T-helper 1 cell treated with Interleukin-12 subunit alpha and Interleukin-12 subunit beta and Interleukin-4 antibody, amounts not matched to agents 30 μg/mL and 1 μg/mL, for 36 hours (primary cell): ENCODE measurements around the gene FAM20B.

Source experiments
- H3K27ac Mint-ChIP-seq: one replicate; pipeline ENCODE4 v1.8.0; 2021; ENCODE audit warnings: mild to moderate bottlenecking, mixed read lengths
- H3K27me3 Mint-ChIP-seq: one replicate; pipeline ENCODE4 v1.8.0; 2021; ENCODE audit warnings: low read depth, mixed read lengths
- H3K36me3 Mint-ChIP-seq: one replicate; pipeline ENCODE4 v1.8.0; 2021; ENCODE audit warnings: low read depth, mixed read lengths
- H3K4me1 Mint-ChIP-seq: one replicate; pipeline ENCODE4 v1.8.0; 2021; ENCODE audit warnings: low read depth, mixed read lengths
- H3K4me3 Mint-ChIP-seq: one replicate; pipeline ENCODE4 v1.8.0; 2021; ENCODE audit warnings: mild to moderate bottlenecking, moderate library complexity, mixed read lengths
- H3K9me3 Mint-ChIP-seq: one replicate; pipeline ENCODE4 v1.8.0; 2021; ENCODE audit warnings: mixed read lengths

FAM20B gene

DNA sequence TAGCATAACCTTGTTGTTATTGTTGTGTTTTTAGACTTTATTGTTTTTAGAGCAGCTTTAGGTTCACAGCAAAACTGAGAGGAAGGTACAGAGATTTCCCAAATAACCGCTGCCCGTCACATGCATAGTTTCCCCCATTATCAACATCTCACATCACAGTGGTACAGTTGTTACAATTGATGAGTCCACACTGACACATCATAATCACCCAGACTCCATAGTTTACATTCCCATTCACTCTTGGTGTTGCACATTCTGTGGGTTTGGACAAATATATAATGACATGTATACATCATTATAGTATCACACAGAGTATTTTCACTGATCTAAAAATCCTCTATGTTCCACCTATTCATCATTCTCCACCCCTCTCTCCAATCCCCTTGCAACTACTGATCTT, 30.2 kb downstream of the FAM20B start:
- Mint-ChIP-seq H3K36me3 (peaks cover 27% of the 10 kb centered on the region), H3K4me3 (no peak overlapping the region), H3K27ac (no peak overlapping the region), H3K27me3 (no peaks in the 10 kb centered on the region), H3K4me1 (no peaks in the 10 kb centered on the region), H3K9me3 (no peaks in the 10 kb centered on the region)

DNA sequence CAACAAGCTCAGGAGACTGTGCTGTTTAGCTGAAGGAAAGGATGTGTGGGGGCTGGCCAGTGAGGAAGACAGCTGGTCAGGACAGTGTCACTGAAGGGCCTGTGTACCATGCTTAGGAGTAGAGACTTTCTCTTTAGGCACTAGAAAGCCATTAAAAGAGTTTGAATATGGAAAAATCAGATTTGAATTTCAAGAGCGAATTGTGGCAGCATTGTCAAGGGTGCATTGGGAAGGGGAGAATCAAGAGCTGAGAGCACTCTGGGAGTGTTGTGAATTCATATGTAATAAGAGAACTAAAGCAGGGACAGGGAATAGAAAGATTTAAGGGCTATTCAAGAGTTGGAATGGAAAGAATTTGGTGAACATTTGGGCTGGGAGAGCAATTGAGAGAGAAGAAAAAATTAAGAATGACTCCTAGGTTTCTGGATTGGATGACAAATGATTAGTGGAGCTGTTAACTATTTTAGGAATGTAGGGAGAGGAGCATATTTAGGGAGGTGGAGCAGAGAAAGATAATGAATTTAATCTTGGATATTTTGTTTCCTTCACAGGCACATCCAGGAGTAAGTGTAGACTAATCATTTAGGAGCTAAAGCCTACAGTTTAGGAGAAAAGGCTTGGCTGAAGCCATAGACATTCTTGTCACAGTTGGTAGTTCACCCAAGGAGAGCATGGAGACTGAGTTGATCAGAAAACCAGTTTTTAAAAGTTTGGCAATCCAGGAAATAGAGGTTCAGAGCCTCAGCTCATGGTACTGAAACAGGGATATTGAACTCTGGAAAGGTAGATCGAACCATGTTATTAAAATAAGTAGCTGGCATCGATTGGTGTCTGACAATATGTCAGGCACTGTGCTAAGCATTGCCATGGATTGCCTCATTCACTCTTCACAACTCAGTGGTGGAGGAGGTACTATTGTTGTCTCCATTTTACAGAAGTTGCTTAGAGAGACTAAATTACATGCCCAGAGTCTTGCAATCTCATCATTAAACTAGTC, 33.1 kb downstream of the FAM20B start:
- Mint-ChIP-seq H3K27me3 (no peaks in the 10 kb centered on the region), H3K36me3 (peaks cover 30% of the 10 kb centered on the region), H3K4me1 (peaks cover 2% of the 10 kb centered on the region), H3K27ac (no peak overlapping the region), H3K9me3 (no peaks in the 10 kb centered on the region), H3K4me3 (no peak overlapping the region)

DNA sequence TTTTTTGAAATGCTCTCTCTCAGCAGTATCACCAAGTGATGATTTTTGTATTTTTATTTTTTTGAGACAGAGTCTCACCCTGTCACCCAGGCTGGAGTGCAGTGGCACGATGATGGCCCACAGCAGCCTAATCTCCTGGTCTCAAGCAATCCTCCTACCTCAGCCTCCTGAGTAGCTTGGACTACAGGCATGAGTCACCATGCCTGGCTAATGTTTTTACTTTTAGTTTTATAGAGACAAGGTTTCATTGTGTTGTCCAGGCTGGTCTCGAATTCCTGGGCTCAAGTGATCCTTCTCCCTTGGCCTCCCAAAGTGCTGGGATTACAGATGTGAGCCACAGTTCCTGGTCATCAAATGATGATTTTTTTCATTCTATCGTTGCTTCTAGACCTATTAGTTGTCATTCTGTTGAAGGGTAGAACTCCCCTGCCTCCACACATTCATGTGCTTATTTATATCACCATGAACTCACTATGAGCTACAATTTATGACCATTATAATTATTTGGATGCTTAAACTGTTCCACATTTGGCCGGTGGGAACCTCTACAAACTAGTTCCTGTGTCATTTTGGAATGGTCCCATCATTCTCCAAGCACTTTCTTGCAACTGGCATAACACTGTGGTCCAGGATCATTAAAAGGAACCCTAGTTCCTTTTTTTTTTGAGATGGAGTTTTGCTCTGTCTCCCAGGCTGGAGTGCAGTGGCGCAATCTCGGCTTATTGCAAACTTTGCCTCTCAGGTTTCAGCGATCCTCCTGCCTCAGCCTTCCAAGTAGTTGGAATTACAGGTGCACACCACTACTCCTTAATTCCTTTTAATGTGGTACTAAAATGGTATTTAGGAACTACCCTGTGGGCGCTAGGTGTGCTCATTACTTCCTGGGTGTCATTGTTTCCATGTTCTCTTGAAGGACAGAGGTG, 35.9 kb downstream of the FAM20B start:
- Mint-ChIP-seq H3K27ac (no peak overlapping the region), H3K27me3 (no peaks in the 10 kb centered on the region), H3K9me3 (no peaks in the 10 kb centered on the region), H3K4me1 (peaks cover 2% of the 10 kb centered on the region), H3K4me3 (no peak overlapping the region), H3K36me3 (peaks cover 27% of the 10 kb centered on the region)

DNA sequence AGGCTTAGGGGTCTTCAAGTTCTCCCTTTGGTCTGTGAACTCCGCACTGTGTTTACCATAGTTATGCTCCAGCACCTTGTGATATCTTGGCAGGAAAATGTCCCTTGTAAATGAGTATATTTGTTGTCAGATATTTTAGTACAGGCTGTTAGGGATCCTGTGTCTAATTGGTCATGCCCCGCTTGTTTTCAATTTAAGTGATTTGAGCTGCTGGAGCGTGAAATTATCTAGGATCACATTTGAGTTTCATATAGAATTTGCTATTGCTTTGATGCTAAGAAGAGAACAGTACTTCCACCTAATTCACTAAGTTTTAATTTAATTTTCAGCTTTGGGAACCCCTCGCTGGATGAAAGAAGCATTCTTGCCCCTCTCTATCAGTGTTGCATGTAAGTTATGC, 40.8 kb downstream of the FAM20B start:
- peaks cover 15% of the 10 kb centered on the region for H3K36me3 Mint-ChIP-seq
- no peak overlapping the region for H3K27ac Mint-ChIP-seq
- H3K27me3 Mint-ChIP-seq, result no peaks in the 10 kb centered on the region
- peaks cover 2% of the 10 kb centered on the region for H3K4me1 Mint-ChIP-seq
- H3K9me3 Mint-ChIP-seq, result no peaks in the 10 kb centered on the region
- no peak overlapping the region for H3K4me3 Mint-ChIP-seq

DNA sequence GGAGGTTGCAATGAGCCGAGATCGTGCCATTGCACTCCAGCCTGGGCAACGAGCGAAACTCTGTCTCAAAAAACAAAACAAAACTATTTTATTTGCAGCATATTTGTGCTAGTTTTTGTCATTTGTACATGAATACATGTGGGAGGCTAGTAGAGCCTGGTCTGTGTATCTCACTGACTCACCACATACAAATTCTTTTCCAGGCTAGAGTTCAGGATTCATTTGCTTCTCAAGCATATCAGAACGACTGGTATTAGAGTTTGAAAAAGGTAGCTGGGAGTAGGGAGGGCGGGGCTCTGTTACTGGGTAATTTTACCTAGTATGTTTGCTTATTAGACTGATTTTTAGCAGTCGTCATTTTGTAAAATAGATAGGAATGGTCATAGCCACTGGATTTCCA, 51.7 kb downstream of the FAM20B start:
- no peaks in the 10 kb centered on the region for H3K27me3 Mint-ChIP-seq
- H3K4me1 Mint-ChIP-seq, result peaks cover 15% of the 10 kb centered on the region
- no peak overlapping the region for H3K4me3 Mint-ChIP-seq
- no peak overlapping the region for H3K27ac Mint-ChIP-seq
- H3K36me3 Mint-ChIP-seq, result peaks cover 8% of the 10 kb centered on the region
- no peaks in the 10 kb centered on the region for H3K9me3 Mint-ChIP-seq

DNA sequence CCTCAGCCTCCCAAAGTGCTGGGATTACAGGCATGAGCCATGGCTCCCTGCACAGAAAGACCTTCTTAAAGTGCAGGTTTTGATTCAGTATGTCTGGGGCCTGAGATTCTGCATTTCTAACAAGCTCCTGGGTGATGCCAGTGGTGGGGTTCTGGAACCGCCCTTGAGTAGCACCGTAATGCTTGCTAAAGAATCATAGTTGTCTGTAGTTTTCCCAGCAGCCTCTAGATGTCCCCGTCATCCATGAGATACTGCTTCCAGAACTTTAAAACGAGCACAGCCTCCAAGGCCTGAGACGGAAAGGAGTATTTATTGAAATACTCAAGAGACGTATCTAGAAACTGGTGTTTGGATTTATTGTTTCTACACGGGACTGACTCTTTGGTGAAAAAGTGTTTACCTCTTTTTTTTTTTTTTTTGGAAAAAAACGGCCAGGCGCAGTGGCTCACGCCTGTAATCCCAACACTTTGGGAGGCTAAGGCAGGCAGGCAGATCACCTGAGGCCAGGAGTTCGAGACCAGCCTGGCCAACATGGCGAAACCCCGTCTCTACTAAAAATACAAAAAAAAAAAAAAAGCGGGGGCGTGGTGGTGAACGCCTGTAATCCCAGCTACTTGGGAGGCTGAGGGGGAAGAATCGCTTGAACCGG, 53.5 kb downstream of the FAM20B start:
- H3K4me3 Mint-ChIP-seq, result no peak overlapping the region
- peak overlapping the region; percentile 36 for H3K27ac Mint-ChIP-seq
- peaks cover 21% of the 10 kb centered on the region for H3K4me1 Mint-ChIP-seq
- H3K36me3 Mint-ChIP-seq, result peaks cover 7% of the 10 kb centered on the region
- H3K9me3 Mint-ChIP-seq, result no peaks in the 10 kb centered on the region
- H3K27me3 Mint-ChIP-seq, result no peaks in the 10 kb centered on the region

DNA sequence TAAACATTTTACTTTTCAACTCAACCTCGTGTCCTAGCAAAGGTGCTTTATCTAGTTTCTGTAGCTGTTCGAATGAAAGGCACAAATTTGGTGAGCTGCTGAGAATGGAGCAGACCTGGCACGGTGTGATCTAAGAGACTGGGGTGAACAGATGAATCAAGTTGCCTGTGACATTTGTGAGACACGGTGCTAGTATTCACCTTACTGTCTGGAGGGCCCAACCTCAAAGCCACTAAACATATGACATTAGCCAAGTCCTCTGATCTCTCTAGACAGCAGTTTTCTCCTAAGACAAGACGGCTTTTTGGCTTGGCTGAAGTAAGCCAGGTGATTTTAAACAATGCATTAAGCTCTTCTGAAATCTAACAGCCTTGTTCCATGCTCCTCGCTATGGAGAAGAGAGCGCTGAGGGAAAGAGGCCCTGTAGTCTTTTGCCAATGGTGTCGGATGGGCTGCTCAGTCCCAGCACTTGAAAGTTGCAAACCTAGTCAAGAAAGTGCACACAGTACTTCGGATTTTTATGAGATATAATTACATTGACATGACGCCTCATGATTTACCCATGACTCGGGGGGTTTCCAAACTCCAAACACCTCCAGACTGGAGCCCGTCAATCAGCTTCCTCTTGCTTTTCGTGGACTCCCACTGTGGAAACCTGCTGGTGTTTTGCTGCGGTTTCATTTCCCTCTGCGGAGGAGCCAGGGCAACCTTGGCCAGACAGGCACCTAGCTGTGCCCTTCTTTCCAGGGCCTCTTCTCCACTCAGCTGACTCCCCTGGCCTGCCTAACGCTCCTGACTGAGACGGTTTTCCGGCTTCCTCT, 55.4 kb downstream of the FAM20B start:
- H3K4me1 Mint-ChIP-seq, result peaks cover 21% of the 10 kb centered on the region
- peaks cover 12% of the 10 kb centered on the region for H3K36me3 Mint-ChIP-seq
- no peaks in the 10 kb centered on the region for H3K27me3 Mint-ChIP-seq
- peak overlapping the region; percentile 94 for H3K27ac Mint-ChIP-seq
- no peaks in the 10 kb centered on the region for H3K9me3 Mint-ChIP-seq
- peak overlapping the region; percentile 99 for H3K4me3 Mint-ChIP-seq

DNA sequence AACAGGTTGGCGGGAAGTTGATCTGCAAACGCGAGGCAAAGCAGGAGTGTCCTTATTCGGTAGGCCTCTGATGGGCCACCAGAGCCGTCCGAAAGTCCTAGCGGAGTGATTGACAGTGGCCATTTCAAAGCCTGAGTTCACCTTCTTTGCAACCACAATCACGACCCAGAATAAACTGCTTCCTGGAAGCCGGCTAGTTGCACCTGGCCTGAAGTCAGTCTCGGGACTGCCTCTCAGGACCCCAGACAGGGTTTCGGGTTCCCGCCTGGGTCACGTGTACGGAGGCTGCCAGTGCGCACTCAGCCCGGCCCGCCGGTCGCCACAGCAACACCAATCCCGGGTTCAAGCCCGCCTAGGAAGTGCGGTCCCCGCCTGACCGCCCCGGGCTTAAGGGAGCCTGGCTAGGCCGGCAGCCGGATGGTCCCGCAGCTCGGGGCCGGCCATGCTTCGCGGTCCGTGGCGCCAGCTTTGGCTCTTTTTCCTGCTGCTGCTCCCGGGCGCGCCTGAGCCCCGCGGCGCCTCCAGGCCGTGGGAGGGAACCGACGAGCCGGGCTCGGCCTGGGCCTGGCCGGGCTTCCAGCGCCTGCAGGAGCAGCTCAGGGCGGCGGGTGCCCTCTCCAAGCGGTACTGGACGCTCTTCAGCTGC, 56.1 kb downstream of the FAM20B start, which contains the start of gene TOR3A:
Gene TOR3A, plus strand, starts transcription at position 384 of the 646 bp plus-strand sequence. Its CDS starts 59 bp downstream, at position 443.
- peak within 1 kb of the TSS; percentile 99 for H3K27ac Mint-ChIP-seq
- no peaks in the 10 kb centered on the region for H3K27me3 Mint-ChIP-seq
- H3K4me1 Mint-ChIP-seq, result peaks cover 23% of the 10 kb centered on the region
- peaks cover 16% of the 10 kb centered on the region for H3K36me3 Mint-ChIP-seq
- H3K9me3 Mint-ChIP-seq, result no peaks in the 10 kb centered on the region
- H3K4me3 Mint-ChIP-seq, result peak within 1 kb of the TSS; percentile 99

DNA sequence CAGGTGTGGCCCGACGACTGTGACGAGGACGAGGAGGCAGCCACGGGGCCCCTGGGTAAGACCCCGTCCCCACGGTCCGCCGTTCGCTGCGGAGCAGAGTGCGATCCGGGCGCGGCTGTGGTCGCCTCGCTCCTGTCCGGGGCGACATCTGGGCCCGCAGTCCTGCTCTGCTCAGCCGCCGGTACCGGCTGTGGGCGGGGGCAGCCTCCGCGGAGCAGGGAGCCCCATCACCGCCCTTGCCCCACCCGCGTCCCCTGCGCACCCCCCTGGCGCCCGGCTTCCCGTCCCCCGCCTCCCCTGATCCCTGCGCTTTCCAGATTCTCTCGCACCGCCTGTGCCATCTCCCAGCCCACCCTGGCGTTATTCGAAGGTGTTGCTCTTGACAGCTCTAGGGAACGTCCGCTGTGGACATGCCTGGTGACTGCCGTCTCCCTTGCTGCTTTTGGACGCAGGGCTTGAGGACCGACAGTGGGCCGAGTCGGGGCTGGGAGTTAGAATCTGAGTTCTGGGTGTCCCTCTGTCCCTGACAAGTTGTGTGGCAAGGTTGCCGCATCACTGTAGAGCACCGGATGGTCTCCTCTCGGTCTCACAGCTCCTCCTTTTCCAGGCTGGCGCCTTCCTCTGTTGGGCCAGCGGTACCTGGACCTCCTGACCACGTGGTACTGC, 56.8 kb downstream of the FAM20B start:
- Mint-ChIP-seq H3K4me3 (peak overlapping the region; percentile 99), H3K36me3 (peaks cover 16% of the 10 kb centered on the region), H3K4me1 (peaks cover 23% of the 10 kb centered on the region), H3K9me3 (no peaks in the 10 kb centered on the region), H3K27ac (peak overlapping the region; percentile 99), H3K27me3 (no peaks in the 10 kb centered on the region)

DNA sequence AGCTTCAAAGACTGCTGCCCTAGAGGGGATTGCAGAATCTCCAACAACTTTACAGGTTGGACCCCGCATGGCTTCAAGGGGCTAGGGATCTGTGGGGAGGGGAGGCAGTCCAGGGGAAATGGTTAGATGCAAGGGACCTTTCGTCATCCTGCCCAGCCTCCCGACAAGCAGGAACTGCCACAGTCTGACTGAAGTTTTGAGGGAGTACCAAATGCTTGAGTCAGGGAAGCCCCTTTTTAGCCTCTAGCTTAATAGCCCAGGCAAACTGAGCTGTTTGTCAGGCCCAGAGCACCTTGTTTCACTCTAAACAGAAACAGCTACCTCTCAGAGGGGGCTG, 57.3 kb downstream of the FAM20B start:
- Mint-ChIP-seq H3K4me3 (peak overlapping the region; percentile 99), H3K4me1 (peaks cover 23% of the 10 kb centered on the region), H3K36me3 (peaks cover 16% of the 10 kb centered on the region), H3K9me3 (no peaks in the 10 kb centered on the region), H3K27ac (peak overlapping the region; percentile 99), H3K27me3 (no peaks in the 10 kb centered on the region)

DNA sequence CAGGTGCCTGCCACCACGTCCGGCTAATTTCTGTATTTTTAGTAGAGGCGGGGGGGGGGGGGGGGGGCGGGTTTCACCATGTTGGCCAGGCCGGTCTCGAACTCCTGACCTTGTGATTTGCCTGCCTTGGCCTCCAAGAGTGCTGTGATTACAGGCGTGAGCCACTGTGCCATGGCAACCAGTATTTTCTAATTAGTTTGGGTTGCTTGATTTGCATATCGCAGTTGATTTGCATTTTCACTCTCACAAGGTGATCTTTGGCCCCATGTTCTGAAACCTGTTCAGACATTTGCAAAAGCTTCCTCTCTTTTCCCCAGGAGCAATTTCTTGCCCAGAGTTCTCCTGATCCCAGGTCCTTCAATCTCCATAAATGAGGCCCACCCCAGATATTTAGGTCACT, 57.8 kb downstream of the FAM20B start:
- Mint-ChIP-seq H3K27ac (peak overlapping the region; percentile 99), H3K4me1 (peaks cover 23% of the 10 kb centered on the region)

DNA sequence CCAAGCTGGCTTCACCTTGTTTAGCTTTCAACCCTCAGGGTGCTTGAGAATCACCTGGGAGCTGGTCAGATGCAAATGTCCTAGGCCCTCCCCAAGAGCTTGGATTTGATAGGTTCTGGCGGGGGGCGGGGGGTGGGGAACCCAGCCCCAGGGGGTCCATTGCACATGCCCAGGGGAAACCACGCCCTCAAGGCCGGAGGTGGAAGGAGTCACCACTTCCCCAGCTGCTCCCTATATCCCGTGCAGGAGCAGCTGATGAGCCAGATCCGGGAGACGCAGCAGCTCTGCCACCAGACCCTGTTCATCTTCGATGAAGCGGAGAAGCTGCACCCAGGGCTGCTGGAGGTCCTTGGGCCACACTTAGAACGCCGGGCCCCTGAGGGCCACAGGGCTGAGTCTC, 62.0 kb downstream of the FAM20B start:
- Mint-ChIP-seq H3K9me3 (no peaks in the 10 kb centered on the region), H3K36me3 (peaks cover 27% of the 10 kb centered on the region), H3K27ac (no peak overlapping the region), H3K4me1 (peaks cover 7% of the 10 kb centered on the region), H3K27me3 (no peaks in the 10 kb centered on the region), H3K4me3 (no peak overlapping the region)

More for the DNA sequence above, 57.8 kb downstream of the FAM20B start:
- Mint-ChIP-seq H3K4me3 (peak overlapping the region; percentile 99), H3K27me3 (no peaks in the 10 kb centered on the region), H3K9me3 (no peaks in the 10 kb centered on the region), H3K36me3 (peaks cover 16% of the 10 kb centered on the region)
